Right renal pelvis (tissue), 4 donors: ENCODE results near the gene DBH. TPM values are rescaled to one million over a fixed set of nuclear protein-coding genes. Genes with fewer than 3 reads are reported as not detected.
"Not testable (repeated sequence)": the region's sequence is repeated elsewhere in the genome, so short reads cannot be mapped to it uniquely, and the experiment has no call there.

Source experiments
- DNase-seq, 4 donors: peaks; one replicate each; pipeline ENCODE4 v3.0.0-alpha.2; 2013; ENCODE audit warnings: low read depth in 4 of 4, low spot score in 3 of 4, missing footprints in 1 of 4
- polyA plus RNA-seq, 4 donors: library from polyadenylated mRNA; unstranded; fragments of 120-200 nt; gene quantifications; one replicate each; pipeline ENCODE4 v1.2.1, GENCODE V29; 2013; ENCODE audit not compliant: insufficient read length in 4 of 4

Gene DBH
- polyA plus RNA-seq, 4 donors: 0.60 to 3.1 (median 0.81) TPM

DNA sequence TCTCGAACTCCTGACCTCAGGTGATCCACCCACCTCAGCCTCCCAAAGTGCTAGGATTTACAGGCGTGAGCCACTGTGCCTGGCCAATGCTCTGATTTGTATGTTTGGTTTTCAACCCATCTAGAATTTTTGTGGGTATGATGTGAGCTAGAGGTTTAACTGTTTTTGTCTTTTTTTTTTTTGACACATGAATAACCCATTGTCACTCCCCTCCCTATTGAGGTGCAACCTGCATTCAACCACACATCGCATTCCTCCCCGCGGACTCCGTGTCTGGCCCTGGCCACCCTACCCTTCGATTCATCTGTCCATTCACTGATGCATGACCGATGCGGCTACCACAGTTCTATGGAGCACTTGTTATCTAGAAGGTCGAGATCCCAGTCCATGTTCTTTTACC is 17.4 kb upstream of the DBH start:
- no peak for DNase-seq

DNA sequence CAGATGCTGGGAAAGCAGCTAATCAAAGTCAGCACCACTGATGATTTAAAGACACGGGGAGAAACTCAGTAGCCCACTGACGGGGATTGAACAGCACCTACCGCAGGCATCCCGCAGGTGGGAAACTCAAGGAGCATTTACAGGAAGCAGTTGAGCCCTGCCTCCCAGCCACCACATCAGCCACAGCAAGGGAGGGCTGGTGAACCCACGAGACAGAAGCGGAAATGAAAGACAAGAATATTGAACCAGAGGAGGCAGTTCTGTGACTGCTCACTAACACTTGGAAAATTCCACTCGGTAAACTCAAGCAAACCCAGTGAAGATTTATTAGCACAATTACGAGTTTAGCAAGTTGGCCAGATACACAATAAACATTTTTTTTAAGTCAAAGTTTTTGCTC is 16.4 kb upstream of the DBH start:
- no peak for DNase-seq

DNA sequence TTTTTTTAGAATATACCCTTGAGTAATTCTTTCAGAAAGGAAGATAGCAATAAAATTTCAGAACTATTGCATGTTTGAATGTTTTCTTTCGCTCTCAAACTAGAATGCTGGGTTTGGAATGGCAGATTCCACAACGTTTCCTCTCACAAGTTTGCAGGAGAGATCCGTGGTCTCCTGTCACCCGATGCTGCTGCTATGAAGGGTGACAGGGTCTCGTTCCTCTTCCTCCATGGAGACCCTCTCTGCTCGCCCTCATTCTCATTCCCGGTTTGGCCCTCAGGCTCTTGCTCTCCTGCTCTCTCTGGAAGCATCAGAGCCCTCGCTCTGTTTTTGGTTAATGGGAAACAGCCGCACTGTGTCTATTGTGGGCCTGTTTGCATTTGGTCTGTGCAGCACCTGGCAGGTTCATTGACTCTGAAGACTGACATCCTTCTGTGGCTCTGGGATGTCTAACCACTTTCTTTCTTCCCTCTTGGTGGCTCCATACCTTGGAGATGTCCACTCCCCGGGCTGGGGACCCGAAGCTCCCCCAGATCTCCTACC is 14.4 kb upstream of the DBH start:
- no peak for DNase-seq

DNA sequence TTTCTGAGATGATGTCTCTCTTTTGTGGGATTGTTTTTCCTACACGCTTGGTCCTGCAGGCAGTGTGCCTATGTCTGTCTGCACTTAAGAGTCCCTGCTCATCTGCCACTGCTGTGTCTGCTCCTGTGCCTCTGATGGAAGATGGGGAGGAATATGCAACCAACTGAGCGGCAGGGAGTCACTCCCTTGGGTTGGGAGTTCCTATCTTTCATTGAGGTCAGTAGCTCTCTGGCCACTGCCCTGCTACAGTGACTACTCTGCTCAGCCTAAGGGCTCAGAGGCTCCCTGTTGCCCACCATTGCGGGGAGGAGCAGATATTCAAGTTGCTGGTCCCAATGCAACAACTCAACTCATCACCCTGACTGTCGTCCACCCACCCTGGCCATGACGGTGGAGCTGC is 13.6 kb upstream of the DBH start:
- no peak for DNase-seq

DNA sequence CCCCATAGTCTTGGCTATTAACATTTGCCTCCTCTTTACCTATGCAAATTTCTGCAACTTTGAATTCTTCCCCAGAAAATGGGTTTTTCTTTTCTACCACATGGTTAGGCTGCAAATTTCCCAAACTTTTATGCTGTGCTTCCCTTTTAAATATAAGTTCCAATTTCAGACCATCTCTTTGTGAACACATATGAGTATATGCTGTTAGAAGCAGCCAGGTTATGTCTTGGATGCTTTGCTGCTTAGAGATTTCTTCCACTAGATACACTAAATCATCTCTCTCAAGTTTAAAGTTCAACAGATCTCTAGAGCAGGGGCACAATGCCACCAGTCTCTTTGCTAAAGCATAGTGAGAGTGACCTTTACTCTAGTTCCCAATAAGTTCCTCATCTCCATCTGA is 10.2 kb upstream of the DBH start:
- not testable (repeated sequence) for DNase-seq

DNA sequence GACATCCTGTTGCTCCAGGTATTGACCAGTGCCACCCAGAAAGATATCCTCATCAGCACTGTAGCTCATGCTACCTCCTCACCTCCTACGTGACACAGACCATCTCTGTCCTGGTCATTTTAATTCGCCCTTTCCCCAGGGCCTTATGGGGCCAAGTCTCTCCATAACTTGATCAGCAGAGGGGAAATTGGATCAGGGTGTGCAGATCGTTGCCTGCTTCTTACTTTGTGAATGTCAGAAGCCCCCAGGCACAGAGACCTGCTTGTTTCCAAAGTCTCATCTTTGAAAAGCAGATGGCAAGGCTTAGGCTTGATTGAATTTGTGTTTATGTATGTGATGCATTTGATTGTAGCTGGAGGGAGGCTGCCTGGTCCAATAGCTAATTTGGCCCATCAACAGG is 8.8 kb upstream of the DBH start:
- no peak for DNase-seq

DNA sequence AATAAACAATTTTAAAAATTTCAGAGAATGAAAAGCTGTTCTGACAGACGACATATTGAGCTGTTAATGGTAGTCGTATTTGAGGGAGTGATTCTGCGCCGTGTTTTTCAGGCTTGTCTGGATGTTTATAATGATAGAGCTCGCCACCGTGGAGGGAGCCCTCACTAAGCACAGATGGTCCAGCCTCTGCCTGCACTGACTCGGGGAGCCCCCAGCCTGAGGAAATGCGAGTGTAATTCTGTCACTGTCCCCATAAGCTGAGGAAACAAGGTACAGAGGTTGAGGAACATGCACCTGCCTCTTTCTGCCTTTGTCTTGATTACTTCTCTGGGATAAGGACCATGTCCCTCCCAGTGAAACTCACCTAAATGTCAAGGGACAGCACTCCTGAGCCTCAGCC is 7.4 kb upstream of the DBH start:
- no peak for DNase-seq

DNA sequence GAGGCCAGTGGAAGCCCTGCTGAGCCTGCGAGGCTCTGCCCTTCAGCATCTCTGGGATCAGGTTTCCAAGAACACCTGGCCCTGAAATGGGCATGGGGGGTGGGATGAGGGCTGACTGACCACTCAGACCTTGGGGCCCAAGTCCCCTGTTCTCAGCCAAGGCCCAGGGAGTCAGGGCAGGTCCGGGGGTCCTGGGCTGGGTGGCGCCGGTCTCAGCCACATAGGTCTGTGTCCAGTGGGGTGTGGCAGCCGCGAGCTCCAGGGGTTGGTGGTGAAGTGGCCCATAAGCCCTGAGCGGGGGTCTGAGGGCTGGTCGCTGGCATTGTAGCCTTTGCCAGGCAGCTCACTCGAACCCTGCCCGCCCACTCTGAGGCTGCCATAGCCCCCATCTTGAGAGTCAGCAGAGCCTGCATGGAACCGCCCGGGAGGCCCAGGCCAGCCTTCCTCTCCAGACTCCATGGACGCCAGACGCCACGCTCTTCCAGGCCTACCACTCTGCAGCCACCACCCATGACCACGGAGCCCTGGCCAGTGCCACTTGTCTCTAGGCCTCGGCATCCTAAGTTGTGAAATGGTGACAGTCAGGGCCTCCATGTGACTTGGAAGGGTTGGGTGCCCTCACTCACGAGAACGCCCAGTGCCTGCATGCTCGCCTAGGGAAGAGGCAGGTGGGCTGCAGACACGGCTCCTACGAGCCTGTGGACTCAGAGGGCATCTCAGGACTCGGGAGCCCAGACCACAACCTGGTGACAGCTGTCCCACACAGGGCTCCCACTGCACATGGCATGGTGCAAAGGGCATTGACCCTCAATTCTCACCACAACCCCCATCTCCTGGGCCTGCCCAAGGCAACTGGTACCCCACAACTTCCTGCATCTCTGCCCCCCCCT is 6.7 kb upstream of the DBH start:
- DNase-seq: no peak

DNA sequence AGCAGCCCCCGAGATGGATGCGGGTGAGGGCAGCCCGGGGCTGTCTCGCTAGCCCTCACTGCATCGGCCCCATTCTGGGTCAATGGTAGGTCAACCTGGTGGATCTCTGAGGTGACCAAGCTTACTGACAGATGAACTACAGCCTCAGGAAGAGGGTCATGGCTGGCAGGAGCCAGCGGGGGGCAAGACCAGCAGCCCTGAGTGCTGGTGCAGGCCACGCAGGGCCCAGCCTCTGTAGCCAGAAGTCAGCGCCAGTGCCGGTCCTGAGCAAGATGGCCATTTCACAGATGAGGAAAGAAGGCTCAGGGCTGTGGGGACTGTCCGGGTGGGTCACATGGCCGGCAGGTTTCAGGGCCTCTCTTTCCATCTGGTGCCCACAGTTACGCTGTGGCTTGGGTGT is 5.1 kb upstream of the DBH start:
- no peak for DNase-seq

DNA sequence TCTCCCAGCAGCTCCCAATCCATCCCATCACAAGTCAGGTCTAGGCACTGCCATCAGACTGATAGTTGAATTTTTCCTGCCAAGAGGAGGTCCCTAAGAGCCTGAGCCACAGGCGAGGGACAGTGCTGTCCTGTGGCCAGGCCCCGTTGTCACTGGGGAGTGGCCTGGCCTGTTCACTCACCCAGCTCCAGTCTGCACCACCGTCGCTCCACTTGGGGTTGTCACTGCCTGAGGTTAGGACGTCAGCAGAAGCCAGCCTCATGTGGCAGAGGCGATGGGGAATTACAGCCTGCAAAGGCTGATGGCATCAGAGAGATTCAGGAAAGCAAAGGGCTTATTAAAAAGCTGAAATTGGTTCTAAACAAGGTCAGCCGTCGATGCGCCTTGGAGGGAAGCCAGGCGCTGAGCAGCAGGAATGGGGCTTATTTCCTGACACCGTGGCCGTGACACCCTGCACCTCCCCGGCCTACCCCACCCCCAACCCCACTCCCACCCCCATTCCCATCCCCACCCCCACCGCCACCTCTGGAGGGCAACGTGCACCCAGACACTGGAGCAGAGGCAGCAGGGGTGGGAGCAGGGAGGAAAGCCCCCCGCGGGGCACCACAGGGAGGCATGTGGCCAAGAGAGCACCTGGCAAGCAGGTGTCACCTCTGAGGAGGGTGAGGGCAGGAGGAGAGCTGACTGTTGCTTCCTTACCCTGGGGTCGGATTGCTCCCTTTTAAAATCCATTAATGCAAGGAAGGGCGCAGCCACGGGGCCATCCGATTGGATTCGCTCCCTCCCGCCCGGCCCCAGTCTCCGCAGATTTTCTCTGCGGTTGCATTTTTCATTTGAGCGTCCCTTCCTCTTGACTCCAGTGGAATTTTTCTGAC is 3.1 kb upstream of the DBH start:
- DNase-seq: no peak

DNA sequence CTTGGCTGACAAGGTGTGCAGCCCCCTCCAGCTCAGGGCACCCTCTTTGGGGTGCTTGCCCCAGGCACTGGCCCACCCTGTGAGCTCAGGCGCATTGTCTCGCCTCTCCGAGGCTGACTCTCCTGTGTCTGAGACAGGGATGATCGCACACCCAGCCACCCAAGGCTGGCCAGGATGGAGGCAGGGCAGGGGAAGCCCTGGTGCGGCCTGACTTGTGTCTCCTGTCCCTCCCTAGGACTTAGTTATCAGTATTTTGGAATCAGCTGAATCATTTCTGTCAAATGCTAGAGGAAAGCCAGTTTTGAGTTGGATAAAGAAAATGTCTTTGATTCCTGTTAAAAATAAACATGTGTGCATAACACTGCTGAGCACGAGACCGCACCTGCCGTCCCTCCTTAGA is 2.5 kb upstream of the DBH start:
- DNase-seq: no peak

DNA sequence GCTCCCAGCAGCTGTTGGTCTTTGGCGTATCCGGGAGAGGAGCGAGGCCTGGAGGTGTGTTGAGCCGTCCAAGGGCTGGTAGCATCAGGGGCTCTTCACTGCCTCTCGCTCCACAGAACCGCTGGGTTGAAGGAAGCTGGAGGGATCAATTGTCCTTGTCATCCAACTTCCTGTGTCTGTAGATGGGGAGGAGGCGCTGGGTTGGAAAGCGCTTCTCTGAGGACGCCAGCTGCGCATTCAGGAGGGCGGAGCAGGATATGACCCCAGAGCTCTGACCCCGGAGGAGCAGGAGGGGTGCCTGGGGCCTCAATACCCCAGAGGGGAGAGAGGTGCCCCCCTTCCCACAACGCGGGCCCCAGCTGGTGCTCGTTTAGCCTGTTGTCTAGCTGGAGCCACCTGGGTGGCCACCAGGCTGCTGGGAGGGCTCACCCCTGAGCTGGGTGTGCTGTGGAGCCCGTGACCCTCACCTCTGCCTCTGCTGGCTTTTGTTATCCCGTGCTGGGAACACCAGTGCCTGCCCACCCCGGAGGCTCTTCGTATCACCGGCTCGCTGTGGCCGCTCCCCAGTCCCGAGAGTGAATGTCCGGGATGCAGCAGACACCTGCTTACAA is 2.0 kb upstream of the DBH start:
- DNase-seq: no peak

DNA sequence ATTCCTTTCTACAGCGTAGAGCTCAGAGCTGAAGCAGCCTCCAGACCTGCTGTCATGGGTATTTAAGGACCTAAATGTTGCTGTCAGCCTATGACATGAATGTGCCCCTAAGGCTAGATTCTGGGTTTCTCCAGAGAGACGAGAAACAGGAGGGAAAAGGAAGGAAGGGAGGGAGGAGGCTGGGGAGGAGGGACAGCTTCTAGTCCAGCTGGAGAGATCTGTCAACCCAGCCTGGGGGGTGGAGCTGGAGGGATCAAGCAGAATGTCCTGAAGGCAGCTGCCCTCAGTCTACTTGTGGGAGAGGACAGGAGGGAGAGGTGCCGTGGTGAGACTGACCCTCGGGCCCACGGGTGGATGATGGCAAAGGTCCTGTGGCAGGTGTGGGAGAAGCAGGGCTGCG is 1.1 kb upstream of the DBH start:
- DNase-seq: no peak

DNA sequence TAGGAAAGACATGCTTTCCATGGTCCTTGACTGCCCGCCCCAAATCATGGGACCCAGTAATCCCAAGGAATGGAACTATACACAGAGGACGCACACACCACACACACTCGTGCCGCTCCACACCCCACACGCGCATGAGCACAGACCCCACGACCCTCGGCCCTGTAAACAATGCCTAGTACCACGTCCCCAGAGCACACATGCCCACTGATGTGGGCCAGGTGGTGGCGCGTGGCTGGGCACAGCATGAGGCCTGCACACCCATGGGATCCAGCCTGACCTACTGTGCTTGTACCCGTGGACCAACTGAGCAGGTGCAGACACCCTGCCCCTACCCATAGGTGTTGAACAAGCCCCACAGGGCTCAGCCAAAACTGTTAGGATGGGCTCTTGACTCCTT is 739 bp downstream of the DBH start:
- no peak for DNase-seq

DNA sequence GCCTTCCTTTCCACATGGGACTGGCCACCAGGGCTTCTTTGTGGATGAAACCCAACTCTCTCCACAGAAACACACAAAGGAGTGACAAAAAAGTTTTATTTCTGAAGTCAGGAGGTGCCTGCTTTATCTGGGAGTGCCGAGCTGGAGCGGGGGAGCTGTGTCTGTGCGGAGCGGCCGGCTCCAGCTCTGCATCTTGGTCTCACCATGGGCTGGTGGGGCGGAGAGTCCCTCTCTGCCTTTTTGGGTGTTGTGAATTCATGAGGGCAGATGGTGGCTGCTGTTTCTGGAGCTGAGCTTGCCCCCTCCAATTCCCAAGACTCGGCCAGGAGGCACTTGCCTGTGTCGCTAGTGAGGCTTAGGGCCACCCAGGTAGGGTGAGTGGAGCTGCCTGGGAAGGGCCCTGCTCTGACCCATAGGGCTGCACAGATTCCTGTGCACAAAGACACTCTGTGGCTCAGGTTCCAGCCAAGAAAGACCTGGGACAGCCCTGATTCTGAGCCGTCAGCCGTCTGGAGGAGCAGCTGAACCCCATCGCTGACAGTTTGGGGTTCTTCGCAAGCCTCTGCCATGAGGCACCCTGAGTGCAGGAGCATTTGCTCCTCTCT is 1.4 kb downstream of the DBH start:
- no peak for DNase-seq

DNA sequence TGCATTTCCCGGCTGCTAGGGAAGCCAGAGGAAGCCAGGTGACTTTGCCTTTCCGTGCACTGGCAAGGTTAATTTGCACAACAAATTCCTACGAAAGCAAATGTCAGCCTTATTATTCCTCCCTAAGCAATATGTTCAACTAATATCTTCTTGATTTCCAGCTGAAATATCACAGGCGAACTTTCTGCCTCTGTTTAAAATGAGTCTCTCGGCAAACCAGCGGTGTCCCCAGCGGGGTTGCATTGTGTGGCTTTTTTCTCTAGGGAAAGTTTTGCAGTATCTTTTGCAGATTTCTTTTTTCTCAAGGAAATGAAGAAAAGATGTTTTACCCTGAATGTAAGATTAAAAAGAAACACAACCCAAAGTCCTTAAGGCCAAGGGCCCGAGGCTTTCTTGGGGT is 1.9 kb downstream of the DBH start:
- DNase-seq: no peak

DNA sequence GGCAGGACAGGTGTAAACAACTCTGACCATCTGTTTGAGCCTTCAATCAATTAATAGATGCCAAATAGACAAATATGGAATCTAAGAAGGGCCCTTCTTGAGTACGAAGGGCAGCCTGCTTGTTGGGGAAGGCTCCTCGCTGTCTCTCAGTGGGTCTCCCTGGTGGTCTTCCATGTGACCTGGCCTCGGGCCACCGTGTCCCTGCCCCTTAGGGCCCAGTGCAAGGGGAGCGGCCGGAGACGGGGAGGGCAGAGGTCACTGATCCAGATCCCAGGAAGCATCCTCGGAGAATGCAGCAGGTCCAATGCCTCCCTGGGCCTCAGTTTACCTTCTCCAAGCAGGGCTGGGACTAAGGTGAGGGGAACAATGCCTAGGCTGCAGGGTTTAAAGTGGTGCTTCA is 2.5 kb downstream of the DBH start:
- no peak for DNase-seq

DNA sequence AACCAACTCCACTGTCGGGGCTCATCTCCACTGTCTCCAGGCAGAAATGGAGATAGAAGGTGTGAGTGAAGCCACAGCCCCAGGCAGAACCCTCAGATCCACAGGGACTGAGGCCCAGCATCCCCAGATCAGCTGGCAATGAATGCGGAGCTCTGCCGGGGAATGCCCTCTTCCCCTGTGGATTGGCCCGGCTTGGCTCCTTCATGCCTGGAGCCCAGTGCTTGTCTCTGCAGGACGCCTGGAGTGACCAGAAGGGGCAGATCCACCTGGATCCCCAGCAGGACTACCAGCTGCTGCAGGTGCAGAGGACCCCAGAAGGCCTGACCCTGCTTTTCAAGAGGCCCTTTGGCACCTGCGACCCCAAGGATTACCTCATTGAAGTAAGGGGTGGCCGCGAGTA is 3.5 kb downstream of the DBH start:
- no peak for DNase-seq

DNA sequence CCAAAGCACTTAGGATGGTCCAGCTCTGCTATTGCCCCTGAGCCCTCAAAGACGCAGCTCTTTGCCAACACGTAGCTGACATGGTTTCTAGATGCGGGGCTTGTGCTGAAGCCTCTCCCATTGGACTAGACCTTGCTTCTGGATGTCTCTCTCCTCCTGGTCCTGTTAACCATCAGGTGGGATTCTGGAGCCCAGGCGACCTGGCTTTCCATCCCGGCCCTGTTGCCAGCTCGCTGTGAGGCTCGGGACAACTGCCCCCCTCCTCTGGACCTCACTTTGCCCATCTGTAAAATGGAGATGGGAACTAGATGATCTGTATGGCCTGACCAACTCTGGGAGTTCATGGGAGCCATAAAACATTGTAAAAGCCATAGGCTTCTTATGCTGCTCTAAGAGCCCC is 4.0 kb downstream of the DBH start:
- DNase-seq: no peak

DNA sequence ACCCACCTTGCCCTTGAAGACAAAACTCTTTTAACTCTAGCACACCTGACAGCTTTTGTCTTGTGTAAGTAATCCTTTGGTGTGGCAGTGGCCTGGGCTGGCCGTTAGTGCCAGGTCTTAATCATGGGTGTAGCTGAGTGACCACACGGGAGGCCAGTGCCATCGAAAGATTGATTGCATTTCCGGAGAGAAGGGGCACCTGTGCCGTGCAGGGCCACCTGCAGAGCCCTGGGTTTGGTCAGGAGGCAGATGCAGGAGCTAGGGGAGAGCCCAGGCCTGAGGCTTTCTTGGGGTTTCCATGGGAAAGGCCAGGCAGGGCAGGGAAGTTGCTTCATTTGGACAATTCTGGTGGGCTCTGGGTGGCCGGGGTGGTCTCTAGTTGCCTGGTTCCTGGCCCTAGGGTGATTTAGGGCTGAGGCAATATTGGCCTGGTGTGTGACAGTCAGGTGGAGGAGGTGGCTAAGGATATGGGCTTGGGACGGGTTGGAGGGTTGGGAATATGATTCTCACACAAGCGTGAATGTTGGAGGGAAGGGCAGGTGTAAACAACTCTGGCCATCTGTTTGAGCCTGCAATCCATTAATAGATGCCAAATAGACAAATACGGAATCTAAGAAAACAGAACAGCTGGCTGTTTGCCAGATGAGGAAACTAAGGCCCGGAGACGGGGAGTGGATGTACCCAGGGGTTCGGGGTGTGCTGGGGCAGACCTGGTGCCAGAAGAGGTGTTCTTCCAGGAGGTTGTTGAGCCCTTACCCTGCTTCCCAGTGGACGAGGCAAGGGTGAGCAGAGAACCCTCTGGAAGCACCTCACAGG is 4.6 kb downstream of the DBH start:
- no peak for DNase-seq
